GM21529 (cell line): ENCODE measurements around the gene KMT2A.

Experiments used
- ATAC-seq: cut with Tn5 transposase; IDR thresholded peaks from one replicate; pipeline ENCODE4 v1.9.1; 2021; ENCODE audit not compliant: unreplicated experiment

The KMT2A gene

DNA sequence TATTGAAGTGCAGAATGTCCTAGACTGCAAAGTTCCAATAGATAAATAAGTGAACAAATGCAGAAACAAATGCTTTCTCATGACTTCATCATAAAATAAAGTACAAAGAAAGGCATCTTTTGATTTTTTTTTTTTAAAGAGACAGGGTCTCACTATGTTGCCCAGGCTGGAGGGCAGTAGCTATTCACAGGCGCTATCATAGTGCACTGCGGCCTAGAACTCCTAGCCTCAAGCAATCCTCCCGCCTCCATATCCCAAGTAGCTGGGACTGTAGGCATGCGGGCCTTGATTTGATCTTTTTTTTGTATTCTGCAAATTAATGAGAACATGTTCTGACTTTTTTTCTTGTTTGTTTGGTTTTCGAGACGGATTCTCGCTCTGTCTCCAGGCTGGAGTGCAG is 138.3 kb downstream of the KMT2A start:
- ATAC-seq = no peak
